BLaER1 treated with 17β-estradiol and CSF1 and Interleukin-3, amounts not matched to agents 10 nM and 100 nM (cell line): ENCODE results near the gene PLD5.
"Not testable (repeated sequence)": the region's sequence is repeated elsewhere in the genome, so short reads cannot be mapped to it uniquely, and the experiment has no call there.

Experiments used
- H3K27ac ChIP-seq, 11 experiments: shearing (Covaris generic); formaldehyde crosslinking; 2 replicates each; pipeline ENCODE4 v1.8.1; 2022
- H3K27me3 ChIP-seq, 11 experiments: shearing (Covaris generic); formaldehyde crosslinking; 2 replicates each; pipeline ENCODE4 v1.8.1; 2022
- H3K36me3 ChIP-seq, 11 experiments: shearing (Covaris generic); formaldehyde crosslinking; 2 replicates each; pipeline ENCODE4 v1.8.1; 2022
- H3K4me1 ChIP-seq, 10 experiments: shearing (Covaris generic); formaldehyde crosslinking; 2 replicates each; pipeline ENCODE4 v1.8.1; 2022
- H3K4me2 ChIP-seq, 11 experiments: shearing (Covaris generic); formaldehyde crosslinking; 2 replicates each; pipeline ENCODE4 v1.8.1; 2022
- H3K4me3 ChIP-seq, 10 experiments: shearing (Covaris generic); formaldehyde crosslinking; 2 replicates each; pipeline ENCODE4 v1.8.1; 2022
- H3K9ac ChIP-seq, 11 experiments: shearing (Covaris generic); formaldehyde crosslinking; 2 replicates each; pipeline ENCODE4 v1.8.1; 2022
- H3K9me3 ChIP-seq, 11 experiments: shearing (Covaris generic); formaldehyde crosslinking; replicated peaks in 1 of 11; 2 replicates each; pipeline ENCODE4 v1.8.1; 2022
- H4K20me1 ChIP-seq, 11 experiments: shearing (Covaris generic); formaldehyde crosslinking; 2 replicates each; pipeline ENCODE4 v1.8.1; 2022
- Cebpa-rat ChIP-seq, 11 experiments: shearing (Covaris generic); IDR thresholded peaks; 2 replicates each; pipeline ENCODE4 v1.8.1; 2022

The PLD5 gene

GRCh38 chr1:242412921-242413320 lies 111.6 kb downstream of the PLD5 start:
- Histone ChIP-seq H3K9ac (no peak overlapping the region), H3K27me3 (no peaks in the 10 kb centered on the region), H3K4me1 (peaks cover 0 to 20% (median 0%) of the 10 kb centered on the region in 10 experiments; a peak in 7 of 20 replicates), H4K20me1 (no peaks in the 10 kb centered on the region), H3K36me3 (no peaks in the 10 kb centered on the region), H3K4me2 (peak overlapping the region in 3 of 11 experiments; percentile 31 to 32 (median 32); a peak in 5 of 22 replicates), H3K4me3 (no peak overlapping the region), H3K27ac (no peak overlapping the region), H3K9me3 (peaks cover 0 to 4% (median 0%) of the 10 kb centered on the region in 11 experiments; a peak in 2 of 22 replicates)
- no peak for TF ChIP-seq Cebpa-rat (IDR thresholded peaks at IDR 0.05)

GRCh38 chr1:242411901-242412300 lies 112.6 kb downstream of the PLD5 start:
- H3K4me2 ChIP-seq, result peak overlapping the region in 2 of 11 experiments; percentile 31 to 32; a peak in 3 of 22 replicates
- H3K4me1 ChIP-seq, result peaks cover 0 to 20% (median 0%) of the 10 kb centered on the region in 10 experiments; a peak in 7 of 20 replicates
- no peaks in the 10 kb centered on the region for H3K27me3 ChIP-seq
- H3K36me3 ChIP-seq, result no peaks in the 10 kb centered on the region
- H3K9ac ChIP-seq, result no peak overlapping the region
- no peak for TF ChIP-seq Cebpa-rat (IDR thresholded peaks at IDR 0.05)
- H3K27ac ChIP-seq, result no peak overlapping the region
- no peaks in the 10 kb centered on the region for H4K20me1 ChIP-seq
- H3K9me3 ChIP-seq, result peaks cover 0 to 4% (median 0%) of the 10 kb centered on the region in 11 experiments; a peak in 1 of 22 replicates
- no peak overlapping the region for H3K4me3 ChIP-seq

GRCh38 chr1:242405947-242406346 lies 118.5 kb downstream of the PLD5 start:
- no peak overlapping the region for H3K9ac ChIP-seq
- no peaks in the 10 kb centered on the region for H3K36me3 ChIP-seq
- H3K4me3 ChIP-seq, result no peak overlapping the region
- H3K27me3 ChIP-seq, result no peaks in the 10 kb centered on the region
- H3K4me1 ChIP-seq, result no peaks in the 10 kb centered on the region
- H3K9me3 ChIP-seq, result peaks cover 0 to 4% (median 0%) of the 10 kb centered on the region in 11 experiments; a peak in 1 of 22 replicates
- H3K4me2 ChIP-seq, result no peak overlapping the region
- H3K27ac ChIP-seq, result no peak overlapping the region
- no peak for TF ChIP-seq Cebpa-rat (IDR thresholded peaks at IDR 0.05)
- no peaks in the 10 kb centered on the region for H4K20me1 ChIP-seq

GRCh38 chr1:242404296-242404695 lies 120.2 kb downstream of the PLD5 start:
- H3K27me3 ChIP-seq, result no peaks in the 10 kb centered on the region
- no peaks in the 10 kb centered on the region for H3K36me3 ChIP-seq
- no peak overlapping the region for H3K9ac ChIP-seq
- H3K4me1 ChIP-seq, result no peaks in the 10 kb centered on the region
- H4K20me1 ChIP-seq, result no peaks in the 10 kb centered on the region
- no peak overlapping the region for H3K4me3 ChIP-seq
- no peak overlapping the region for H3K4me2 ChIP-seq
- H3K9me3 ChIP-seq, result 0 out of 22 replicates have a peak, but pooled peaks cover 0 to under 1% (median 0%) of the 10 kb centered on the region in 11 experiments
- no peak for TF ChIP-seq Cebpa-rat (IDR thresholded peaks at IDR 0.05)
- H3K27ac ChIP-seq, result no peak overlapping the region

GRCh38 chr1:242402956-242403355 lies 121.5 kb downstream of the PLD5 start:
- Histone ChIP-seq H3K4me3 (no peak overlapping the region), H3K4me2 (no peak overlapping the region), H3K9ac (no peak overlapping the region), H3K27ac (no peak overlapping the region), H3K36me3 (no peaks in the 10 kb centered on the region), H4K20me1 (no peaks in the 10 kb centered on the region), H3K9me3 (no peaks in the 10 kb centered on the region), H3K27me3 (no peaks in the 10 kb centered on the region), H3K4me1 (no peaks in the 10 kb centered on the region)
- no peak for TF ChIP-seq Cebpa-rat (IDR thresholded peaks at IDR 0.05)

- Histone ChIP-seq H3K9me3 (no peaks in the 10 kb centered on the region), H3K9ac (no peak overlapping the region), H3K4me2 (no peak overlapping the region), H3K4me3 (no peak overlapping the region), H3K4me1 (no peaks in the 10 kb centered on the region), H3K27me3 (no peaks in the 10 kb centered on the region), H4K20me1 (no peaks in the 10 kb centered on the region), H3K27ac (no peak overlapping the region), H3K36me3 (no peaks in the 10 kb centered on the region)
- TF ChIP-seq Cebpa-rat (IDR thresholded peaks at IDR 0.05), result no peak
These were observed 122.6 kb downstream of the PLD5 start for GRCh38 chr1:242401937-242402336.

- H3K4me3 ChIP-seq, result no peak overlapping the region
- no peak for TF ChIP-seq Cebpa-rat (IDR thresholded peaks at IDR 0.05)
- H3K9ac ChIP-seq, result no peak overlapping the region
- H3K36me3 ChIP-seq, result no peaks in the 10 kb centered on the region
- no peak overlapping the region for H3K27ac ChIP-seq
- no peaks in the 10 kb centered on the region for H4K20me1 ChIP-seq
- no peak overlapping the region for H3K4me2 ChIP-seq
- H3K4me1 ChIP-seq, result no peaks in the 10 kb centered on the region
- H3K9me3 ChIP-seq, result no peaks in the 10 kb centered on the region
- H3K27me3 ChIP-seq, result no peaks in the 10 kb centered on the region
These were observed 126.1 kb downstream of the PLD5 start for GRCh38 chr1:242398351-242398750.

- no peak overlapping the region for H3K4me3 ChIP-seq
- H3K4me2 ChIP-seq, result no peak overlapping the region
- TF ChIP-seq Cebpa-rat (IDR thresholded peaks at IDR 0.05), result no peak
- H3K9me3 ChIP-seq, result peaks cover 0 to 12% (median 4%) of the 10 kb centered on the region in 11 experiments; a peak in 6 of 22 replicates
- no peaks in the 10 kb centered on the region for H3K36me3 ChIP-seq
- H3K27ac ChIP-seq, result no peak overlapping the region
- no peaks in the 10 kb centered on the region for H3K27me3 ChIP-seq
- no peaks in the 10 kb centered on the region for H3K4me1 ChIP-seq
- no peak overlapping the region for H3K9ac ChIP-seq
- no peaks in the 10 kb centered on the region for H4K20me1 ChIP-seq
These were observed 132.6 kb downstream of the PLD5 start for GRCh38 chr1:242391896-242392295.

GRCh38 chr1:242376121-242376520 lies 148.4 kb downstream of the PLD5 start:
- H3K27ac ChIP-seq, H3K9ac ChIP-seq, H3K36me3 ChIP-seq, H3K9me3 ChIP-seq, H3K4me1 ChIP-seq, H3K27me3 ChIP-seq, H3K4me3 ChIP-seq, H3K4me2 ChIP-seq, H4K20me1 ChIP-seq: not testable (repeated sequence)

GRCh38 chr1:242350446-242350845 lies 174.1 kb downstream of the PLD5 start:
- H3K36me3 ChIP-seq, H4K20me1 ChIP-seq, H3K4me3 ChIP-seq, H3K27me3 ChIP-seq, H3K9ac ChIP-seq, H3K27ac ChIP-seq, H3K4me2 ChIP-seq, H3K9me3 ChIP-seq, H3K4me1 ChIP-seq: not testable (repeated sequence)
